ENCODE data around the gene ISYNA1.

The ISYNA1 gene

DNA sequence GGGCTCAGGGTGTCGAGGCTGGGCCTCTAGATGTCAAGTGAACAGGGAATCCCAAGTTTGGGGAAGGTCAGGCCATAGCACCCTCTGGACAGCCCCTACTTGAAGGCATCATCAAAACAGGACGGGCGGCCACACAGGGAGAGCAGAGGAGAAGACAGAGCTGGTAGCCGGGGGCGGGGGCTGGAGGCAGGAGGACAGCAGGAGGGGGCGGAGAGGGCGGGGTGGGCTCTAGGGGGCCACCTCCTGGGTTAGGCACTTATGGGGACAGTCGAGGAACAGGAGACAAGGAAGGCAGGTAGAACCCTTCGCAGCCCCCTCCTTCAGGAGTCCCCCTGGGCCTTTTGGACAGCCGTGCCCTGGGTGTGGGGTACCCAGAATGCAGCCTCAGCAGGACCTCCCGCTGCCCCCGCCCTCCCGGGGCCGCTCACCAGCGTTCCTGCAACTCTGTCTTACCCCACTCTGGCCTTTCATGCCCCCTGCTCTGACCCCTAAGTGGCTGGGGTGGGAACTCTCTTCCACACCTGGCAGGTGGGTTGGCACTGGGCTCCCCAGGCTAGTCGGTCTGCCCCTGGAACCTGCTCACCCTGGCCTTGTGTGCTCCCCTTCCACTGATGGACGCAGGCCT, 12.9 kb downstream of the ISYNA1 start:
- TF ChIP-seq, protein P1, sequence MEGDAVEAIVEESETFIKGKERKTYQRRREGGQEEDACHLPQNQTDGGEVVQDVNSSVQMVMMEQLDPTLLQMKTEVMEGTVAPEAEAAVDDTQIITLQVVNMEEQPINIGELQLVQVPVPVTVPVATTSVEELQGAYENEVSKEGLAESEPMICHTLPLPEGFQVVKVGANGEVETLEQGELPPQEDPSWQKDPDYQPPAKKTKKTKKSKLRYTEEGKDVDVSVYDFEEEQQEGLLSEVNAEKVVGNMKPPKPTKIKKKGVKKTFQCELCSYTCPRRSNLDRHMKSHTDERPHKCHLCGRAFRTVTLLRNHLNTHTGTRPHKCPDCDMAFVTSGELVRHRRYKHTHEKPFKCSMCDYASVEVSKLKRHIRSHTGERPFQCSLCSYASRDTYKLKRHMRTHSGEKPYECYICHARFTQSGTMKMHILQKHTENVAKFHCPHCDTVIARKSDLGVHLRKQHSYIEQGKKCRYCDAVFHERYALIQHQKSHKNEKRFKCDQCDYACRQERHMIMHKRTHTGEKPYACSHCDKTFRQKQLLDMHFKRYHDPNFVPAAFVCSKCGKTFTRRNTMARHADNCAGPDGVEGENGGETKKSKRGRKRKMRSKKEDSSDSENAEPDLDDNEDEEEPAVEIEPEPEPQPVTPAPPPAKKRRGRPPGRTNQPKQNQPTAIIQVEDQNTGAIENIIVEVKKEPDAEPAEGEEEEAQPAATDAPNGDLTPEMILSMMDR (IDR thresholded peaks at IDR 0.05; ENCODE audit: low read depth, low read length), result no peak
- H3K4me3 ChIP-seq (ENCODE audit: low read depth, low read length), result no peak overlapping the region

DNA sequence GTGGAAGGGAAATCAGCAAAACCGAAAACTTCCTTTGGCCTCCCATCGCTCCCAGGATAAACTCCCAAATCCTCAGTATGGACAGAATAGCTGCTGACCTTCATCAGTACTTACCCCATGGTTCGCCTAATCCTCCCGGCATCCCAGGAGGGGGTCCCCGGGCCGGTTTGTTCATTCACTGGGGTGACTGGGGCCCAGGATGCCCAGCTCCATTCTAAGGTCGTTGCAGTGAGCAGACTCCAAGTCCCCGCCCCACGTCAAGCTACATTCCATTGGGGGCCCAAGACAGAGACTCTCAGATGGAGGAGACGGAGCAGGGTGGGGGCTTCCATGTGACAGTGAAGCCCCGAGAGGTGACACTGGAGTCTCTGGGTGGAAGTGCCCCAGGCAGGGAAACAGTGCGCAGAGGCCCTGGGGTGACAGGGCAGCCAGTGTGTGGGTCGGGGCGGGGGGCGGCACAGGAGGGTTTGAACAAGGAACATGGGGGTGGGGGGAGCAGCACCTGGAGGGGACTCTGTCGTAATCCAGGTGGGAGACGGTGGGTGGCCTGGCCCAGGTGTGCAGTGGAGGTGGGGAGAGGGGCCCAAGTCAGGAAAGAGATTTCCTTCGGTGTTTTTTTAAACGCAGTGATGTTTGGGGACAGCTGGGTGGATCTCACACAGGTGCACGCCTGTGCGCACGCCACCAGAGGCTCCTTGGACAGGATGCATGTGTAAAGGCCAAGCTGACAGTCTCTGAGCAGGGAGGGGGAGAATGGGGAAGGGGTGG, 13.6 kb downstream of the ISYNA1 start:
- TF ChIP-seq, protein P1 (IDR thresholded peaks at IDR 0.05; ENCODE audit: low read depth, low read length), result no peak
- no peak overlapping the region for H3K4me3 ChIP-seq (ENCODE audit: low read depth, low read length)

DNA sequence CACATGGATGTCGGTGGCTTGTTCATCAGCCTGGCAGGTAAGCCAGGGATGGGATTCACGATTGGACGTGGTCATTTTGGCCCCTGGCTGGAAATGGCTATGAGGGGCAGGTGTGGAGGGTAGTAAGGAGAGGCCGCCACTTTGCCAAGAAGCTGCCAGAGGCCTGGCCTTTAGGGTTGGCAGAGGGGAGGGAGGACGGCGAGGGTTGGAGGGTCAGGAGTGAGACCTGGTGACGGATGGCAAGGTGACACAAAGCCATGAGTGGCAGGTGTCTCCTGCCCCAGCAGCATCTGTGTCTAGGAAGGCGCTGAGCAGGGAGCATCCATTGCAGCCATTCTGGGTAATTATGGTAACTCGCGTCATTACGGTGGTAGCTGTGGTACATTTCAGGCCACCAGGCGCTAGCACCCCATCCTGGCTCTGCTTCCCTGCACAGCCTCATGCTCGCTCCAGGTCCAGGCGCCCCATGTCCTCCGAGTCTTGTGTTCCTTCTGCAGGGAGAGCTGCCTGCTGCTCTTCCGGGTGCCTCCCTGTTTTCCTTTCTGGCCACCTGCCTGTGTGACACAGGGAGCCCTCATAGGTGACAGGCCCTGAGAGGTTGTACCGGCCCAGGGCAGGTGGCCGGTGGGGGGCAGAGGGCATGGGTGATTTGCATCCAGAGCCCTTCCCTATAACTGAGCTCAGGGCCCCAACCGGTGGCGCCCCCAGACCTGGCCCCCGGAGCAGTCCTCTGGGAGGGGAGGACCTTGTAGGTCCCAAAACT, 14.5 kb downstream of the ISYNA1 start:
- H3K4me3 ChIP-seq (ENCODE audit: low read depth, low read length), result no peak overlapping the region
- TF ChIP-seq, protein P1 (IDR thresholded peaks at IDR 0.05; ENCODE audit: low read depth, low read length), result no peak

DNA sequence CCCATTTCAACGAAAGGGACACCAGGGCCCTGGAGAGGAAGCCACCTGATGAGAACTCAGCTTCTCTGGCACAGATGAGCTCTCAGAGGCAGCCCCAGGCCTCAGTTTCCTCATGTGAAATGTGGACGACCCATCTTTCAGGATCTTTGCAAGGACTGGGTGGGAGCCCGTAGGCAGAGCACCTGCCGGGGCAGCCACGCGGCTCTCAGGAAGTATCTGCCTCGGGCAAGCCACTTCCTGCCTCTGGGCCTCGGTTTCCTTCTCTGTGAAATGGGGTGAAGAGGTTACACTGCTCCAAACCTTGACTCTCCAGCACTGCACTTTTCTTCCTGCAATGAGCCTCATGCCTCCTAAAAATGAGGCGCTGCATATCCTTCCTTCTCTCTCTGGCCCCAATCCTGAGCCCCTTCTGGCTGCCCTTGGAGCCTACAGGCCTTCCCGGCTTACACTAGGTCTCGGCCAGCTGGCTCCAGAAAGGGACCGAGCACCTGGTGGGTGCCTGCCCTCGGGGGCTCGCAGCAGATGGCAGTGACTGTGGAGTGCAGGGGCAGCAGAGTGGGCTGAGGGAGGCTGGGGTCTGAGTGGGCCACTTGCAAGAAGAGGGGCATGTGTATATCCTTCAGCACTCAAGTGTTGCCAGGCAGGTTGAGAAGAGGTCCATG, 15.3 kb downstream of the ISYNA1 start:
- H3K4me3 ChIP-seq (ENCODE audit: low read depth, low read length), result no peak overlapping the region
- TF ChIP-seq, protein P1 (IDR thresholded peaks at IDR 0.05; ENCODE audit: low read depth, low read length), result no peak

DNA sequence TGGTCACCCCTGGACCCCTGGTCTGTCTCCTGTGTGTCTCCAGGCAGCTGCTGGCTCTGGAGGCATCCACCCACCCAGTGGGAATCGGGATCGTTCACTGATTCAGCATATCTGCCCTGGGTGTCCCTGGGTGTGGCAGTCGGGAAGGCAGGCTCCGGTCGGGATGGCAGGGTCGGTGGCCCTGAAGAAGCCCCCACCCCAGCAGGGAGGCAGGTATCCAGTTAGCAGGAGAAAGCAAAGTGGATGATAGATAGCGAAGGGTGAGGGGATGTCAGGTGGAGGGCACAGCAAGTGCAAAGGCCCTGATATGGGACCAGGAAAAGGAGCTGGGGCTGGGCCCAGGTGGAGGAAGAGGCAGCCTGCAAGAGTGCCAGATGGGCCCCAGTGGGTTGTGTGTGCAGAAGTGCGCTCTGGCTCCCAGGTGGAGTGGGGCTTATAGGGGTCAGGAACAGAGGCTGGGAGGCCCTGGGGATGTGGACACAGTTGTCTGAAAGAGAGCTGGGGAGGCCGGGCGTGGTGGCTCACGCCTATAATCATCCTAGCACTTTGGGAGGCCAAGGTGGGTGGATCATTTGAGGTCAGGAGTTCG, 16.5 kb downstream of the ISYNA1 start:
- TF ChIP-seq, protein P1 (IDR thresholded peaks at IDR 0.05; ENCODE audit: low read depth, low read length), result no peak
- H3K4me3 ChIP-seq (ENCODE audit: low read depth, low read length), result no peak overlapping the region

DNA sequence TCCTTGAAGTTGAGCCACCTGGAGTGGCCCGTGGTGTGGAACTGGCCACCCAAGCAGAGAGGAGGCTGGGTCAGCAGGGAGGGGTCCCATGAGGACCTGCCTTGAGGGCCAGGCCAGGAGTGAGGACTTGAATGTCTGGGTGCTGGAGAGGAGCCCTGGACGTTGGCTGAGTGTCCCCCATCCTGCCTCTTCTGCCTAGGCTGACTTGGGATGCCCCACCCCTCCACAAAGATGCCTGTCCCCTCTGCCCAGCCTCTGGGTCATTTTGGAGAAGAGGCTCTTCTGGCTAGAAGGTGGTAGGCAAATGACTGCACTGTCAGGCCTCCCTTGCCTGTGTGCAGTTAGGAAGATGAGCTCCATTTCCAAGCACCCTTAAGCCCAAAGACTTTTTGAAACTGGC, 17.0 kb downstream of the ISYNA1 start:
- peak overlapping the region; percentile 73; the same call in 1 of the 2 replicates for H3K4me3 ChIP-seq (ENCODE audit: low read depth, low read length)
- TF ChIP-seq, protein P1 (IDR thresholded peaks at IDR 0.05; ENCODE audit: low read depth, low read length), result no peak

Measured in WI38 (cell line).